Lower lobe of right lung (tissue), 2 donors: ENCODE measurements around the gene CAPZB. TPM values are rescaled to one million over a fixed set of nuclear protein-coding genes. Genes with fewer than 3 reads are reported as not detected.

Source experiments
- ATAC-seq, 2 donors: fragments of 200-7000 bp; cut with Tn5 transposase; one replicate each; pipeline ENCODE4 v1.9.1; 2020 to 2022; ENCODE audit warnings: mild to moderate bottlenecking in 2 of 2, moderate library complexity in 2 of 2
- DNase-seq: peaks from one replicate; pipeline ENCODE4 v3.0.0-alpha.2; 2020
- H3K27ac ChIP-seq: fragments of 200-600 bp; one replicate; pipeline ENCODE4 v1.8.0; 2022
- H3K27me3 ChIP-seq: fragments of 200-600 bp; one replicate; pipeline ENCODE4 v1.8.0; 2022; ENCODE audit warnings: low read depth
- H3K36me3 ChIP-seq: fragments of 200-600 bp; one replicate; pipeline ENCODE4 v1.8.0; 2022; ENCODE audit warnings: mild to moderate bottlenecking
- H3K4me1 ChIP-seq: fragments of 200-600 bp; one replicate; pipeline ENCODE4 v1.8.0; 2022
- H3K4me3 ChIP-seq: fragments of 200-600 bp; one replicate; pipeline ENCODE4 v1.8.0; 2022; ENCODE audit warnings: mild to moderate bottlenecking
- H3K9me3 ChIP-seq: fragments of 200-600 bp; one replicate; pipeline ENCODE4 v1.8.0; 2022
- CTCF ChIP-seq: fragments of 200-600 bp; IDR thresholded peaks from one replicate; pipeline ENCODE4 v1.8.0; 2022; ENCODE audit warnings: antibody characterized with exemption, mild to moderate bottlenecking
- intact Hi-C: fragments of 100-400 bp; cut with DNase I; formaldehyde crosslinking; loops from one replicate; pipeline ENCODE4 v1.11.0; 2022
- total RNA-seq: library from RNA; stranded (reverse); fragmentation: NEBNext Ultra II Directional; extraction: Animal tissue kit (Norgen Biotek cat#: 25700); gene quantifications from one replicate; pipeline ENCODE4 v1.2.1, GENCODE V29; 2021
- donor health status: DM: no; HTN: yes; CAD: no; lungs with severe emphysema.

The CAPZB gene
- total RNA-seq, 1 donor from 2014 or later = 236 TPM

- peaks cover 42% of the 10 kb centered on the region for H3K4me1 ChIP-seq
- TF ChIP-seq CTCF = no peak
- H3K27ac ChIP-seq = peak overlapping the region; percentile 71
- no peaks in the 10 kb centered on the region for H3K9me3 ChIP-seq
- DNase-seq = peak; percentile 66
- ATAC-seq = peak; percentile 76 to 88
- H3K27me3 ChIP-seq = no peaks in the 10 kb centered on the region
- intact Hi-C loops = no loop called here
- H3K36me3 ChIP-seq = peaks cover 42% of the 10 kb centered on the region
- no peak overlapping the region for H3K4me3 ChIP-seq
These were observed 99.3 kb downstream of the CAPZB start for GRCh38 chr1:19385869-19386591.

GRCh38 chr1:19385221-19385620 is 100.1 kb downstream of the CAPZB start:
- intact Hi-C loops = no loop called here
- DNase-seq (no peak), ATAC-seq (no peak)
- Histone ChIP-seq H3K36me3 (peaks cover 50% of the 10 kb centered on the region), H3K27me3 (no peaks in the 10 kb centered on the region), H3K9me3 (no peaks in the 10 kb centered on the region), H3K27ac (peak overlapping the region; percentile 71), H3K4me3 (no peak overlapping the region), H3K4me1 (peaks cover 33% of the 10 kb centered on the region)
- TF ChIP-seq CTCF = no peak

- H3K36me3 ChIP-seq = peaks cover 55% of the 10 kb centered on the region
- H3K27me3 ChIP-seq = no peaks in the 10 kb centered on the region
- intact Hi-C loops = no loop called here
- no peak for TF ChIP-seq CTCF
- H3K4me1 ChIP-seq = peaks cover 29% of the 10 kb centered on the region
- ATAC-seq (no peak), DNase-seq (no peak)
- no peak overlapping the region for H3K4me3 ChIP-seq
- H3K27ac ChIP-seq = no peak overlapping the region
- no peaks in the 10 kb centered on the region for H3K9me3 ChIP-seq
These were observed 100.6 kb downstream of the CAPZB start for GRCh38 chr1:19384772-19385187.

- H3K36me3 ChIP-seq = peaks cover 61% of the 10 kb centered on the region
- intact Hi-C loops = no loop called here
- no peak for DNase-seq
- H3K27me3 ChIP-seq = no peaks in the 10 kb centered on the region
- no peak overlapping the region for H3K4me3 ChIP-seq
- TF ChIP-seq CTCF = no peak
- peaks cover 23% of the 10 kb centered on the region for H3K4me1 ChIP-seq
- peak; percentile 35 to 36 for ATAC-seq
- H3K9me3 ChIP-seq = no peaks in the 10 kb centered on the region
- H3K27ac ChIP-seq = no peak overlapping the region
These were observed 101.2 kb downstream of the CAPZB start for GRCh38 chr1:19384113-19384512.

- Histone ChIP-seq H3K36me3 (peaks cover 80% of the 10 kb centered on the region), H3K27me3 (no peaks in the 10 kb centered on the region), H3K4me3 (no peak overlapping the region), H3K9me3 (no peaks in the 10 kb centered on the region), H3K4me1 (peaks cover 23% of the 10 kb centered on the region), H3K27ac (no peak overlapping the region)
- no peak for TF ChIP-seq CTCF
- DNase-seq = no peak
- ATAC-seq = no peak
- intact Hi-C loops = no loop called here
These were observed 103.1 kb downstream of the CAPZB start for GRCh38 chr1:19382222-19382621.
